ENCODE data around the gene HYDIN. TPM values are rescaled to one million over a fixed set of nuclear protein-coding genes. Genes with fewer than 3 reads are reported as not detected.
"Not testable (repeated sequence)": the region's sequence is repeated elsewhere in the genome, so short reads cannot be mapped to it uniquely, and the experiment has no call there.

Gene HYDIN
- total and polyA plus RNA-seq, 4 donors, result 0.14 to 3.0 (median 0.60) TPM

DNA sequence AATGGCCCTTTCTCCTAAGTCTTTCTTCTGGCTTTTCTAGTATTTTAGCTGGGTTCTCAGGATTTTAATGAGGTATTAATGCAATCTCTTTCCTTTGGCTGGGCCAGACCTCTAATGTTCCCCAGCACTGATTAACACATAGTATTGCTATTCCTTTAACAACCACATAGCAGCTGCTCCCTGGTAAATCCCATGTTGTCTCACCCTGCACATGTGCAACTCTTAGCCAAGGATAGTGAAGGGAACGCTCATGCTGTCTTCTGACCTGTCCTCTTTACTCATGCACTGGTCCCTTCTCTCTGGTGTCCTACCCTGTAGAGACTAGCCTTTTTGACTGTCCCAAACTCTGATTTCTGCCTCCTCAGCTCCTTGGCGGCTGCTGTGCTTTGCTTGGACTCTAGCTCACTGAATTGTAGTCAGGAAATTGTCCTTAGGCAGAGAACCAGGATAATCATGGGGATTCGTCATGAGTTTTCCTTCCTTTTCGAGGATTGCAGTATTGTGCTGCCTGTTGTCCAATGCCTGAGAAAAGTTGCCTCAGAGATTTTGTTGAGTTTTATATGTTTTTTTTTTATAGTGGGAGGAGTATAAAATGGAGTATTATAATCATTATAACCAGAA is 406.9 kb downstream of the HYDIN start:
- not testable (repeated sequence) for H3K9ac ChIP-seq (ENCODE audit: low read depth in 1 of 2, low read length in 2 of 2); DNase-seq (ENCODE audit: low spot score); H3K4me3 ChIP-seq (ENCODE audit: low read depth in 1 of 3, low read length in 3 of 3); H3K36me3 ChIP-seq (ENCODE audit: control insufficient read depth in 4 of 4, insufficient read depth in 3 of 4, low read depth in 1 of 4, low read length in 3 of 4); H3K27ac ChIP-seq (ENCODE audit: low read depth in 1 of 2, low read length in 2 of 2); H3K4me1 ChIP-seq (ENCODE audit: control insufficient read depth in 4 of 4, insufficient read depth in 4 of 4, low read length in 3 of 4); H3K9me3 ChIP-seq (ENCODE audit: control insufficient read depth in 4 of 4, low read length in 3 of 4); H3K27me3 ChIP-seq (ENCODE audit: control insufficient read depth in 4 of 4, insufficient read depth in 4 of 4, low read length in 3 of 4)
- 84% methylated on average over 2 of the region's 4 CpGs for WGBS

DNA sequence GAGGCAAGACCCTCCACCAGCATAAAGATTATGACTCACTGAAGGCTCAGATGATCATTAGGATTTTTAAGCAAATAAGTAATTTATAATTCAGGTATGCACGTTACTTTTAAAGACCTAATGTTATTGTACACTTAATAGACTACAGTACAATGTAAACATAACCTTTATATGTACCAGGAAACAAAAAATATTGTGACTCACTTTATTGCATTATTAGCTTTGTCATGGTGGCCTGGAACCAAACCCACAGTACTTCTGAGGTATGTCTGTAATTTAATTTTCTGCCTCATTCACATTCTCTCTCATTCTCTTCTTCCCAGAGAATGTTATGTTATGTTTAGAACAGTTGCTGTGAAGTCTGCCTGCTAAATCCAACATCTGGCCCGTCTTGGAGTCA is 407.8 kb downstream of the HYDIN start:
- not testable (repeated sequence) for H3K36me3 ChIP-seq (ENCODE audit: control insufficient read depth in 4 of 4, insufficient read depth in 3 of 4, low read depth in 1 of 4, low read length in 3 of 4); H3K9ac ChIP-seq (ENCODE audit: low read depth in 1 of 2, low read length in 2 of 2); H3K27me3 ChIP-seq (ENCODE audit: control insufficient read depth in 4 of 4, insufficient read depth in 4 of 4, low read length in 3 of 4); H3K4me1 ChIP-seq (ENCODE audit: control insufficient read depth in 4 of 4, insufficient read depth in 4 of 4, low read length in 3 of 4); DNase-seq (ENCODE audit: low spot score); H3K27ac ChIP-seq (ENCODE audit: low read depth in 1 of 2, low read length in 2 of 2); H3K9me3 ChIP-seq (ENCODE audit: control insufficient read depth in 4 of 4, low read length in 3 of 4); H3K4me3 ChIP-seq (ENCODE audit: low read depth in 1 of 3, low read length in 3 of 3)
- 36% methylated on average over 1 of the region's 2 CpGs for WGBS

DNA sequence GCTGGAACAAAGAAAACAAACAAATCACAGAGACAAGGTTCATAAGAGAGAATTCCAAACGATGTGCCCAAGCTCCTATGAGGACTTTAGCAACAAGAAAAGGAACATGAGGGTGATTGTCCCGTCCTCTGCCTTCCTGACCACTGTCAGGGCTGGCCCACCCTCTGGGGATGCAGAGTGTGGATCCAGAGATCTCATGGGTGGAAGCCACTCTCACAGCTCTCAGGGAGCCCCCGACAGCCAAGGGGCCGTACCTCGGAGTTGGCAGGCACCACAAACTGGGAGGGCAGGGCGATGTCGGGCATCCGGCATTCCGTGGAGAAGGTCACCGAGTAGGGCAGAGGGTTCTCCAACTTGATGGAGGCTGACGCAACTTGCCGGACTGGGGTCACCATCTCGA is 412.4 kb downstream of the HYDIN start:
- H3K9ac ChIP-seq (ENCODE audit: low read depth in 1 of 2, low read length in 2 of 2); H3K36me3 ChIP-seq (ENCODE audit: control insufficient read depth in 4 of 4, insufficient read depth in 3 of 4, low read depth in 1 of 4, low read length in 3 of 4); DNase-seq (ENCODE audit: low spot score); H3K4me1 ChIP-seq (ENCODE audit: control insufficient read depth in 4 of 4, insufficient read depth in 4 of 4, low read length in 3 of 4); H3K9me3 ChIP-seq (ENCODE audit: control insufficient read depth in 4 of 4, low read length in 3 of 4); H3K4me3 ChIP-seq (ENCODE audit: low read depth in 1 of 3, low read length in 3 of 3); H3K27me3 ChIP-seq (ENCODE audit: control insufficient read depth in 4 of 4, insufficient read depth in 4 of 4, low read length in 3 of 4); H3K27ac ChIP-seq (ENCODE audit: low read depth in 1 of 2, low read length in 2 of 2): not testable (repeated sequence)
- 87% methylated on average over 11 of the region's 13 CpGs for WGBS

DNA sequence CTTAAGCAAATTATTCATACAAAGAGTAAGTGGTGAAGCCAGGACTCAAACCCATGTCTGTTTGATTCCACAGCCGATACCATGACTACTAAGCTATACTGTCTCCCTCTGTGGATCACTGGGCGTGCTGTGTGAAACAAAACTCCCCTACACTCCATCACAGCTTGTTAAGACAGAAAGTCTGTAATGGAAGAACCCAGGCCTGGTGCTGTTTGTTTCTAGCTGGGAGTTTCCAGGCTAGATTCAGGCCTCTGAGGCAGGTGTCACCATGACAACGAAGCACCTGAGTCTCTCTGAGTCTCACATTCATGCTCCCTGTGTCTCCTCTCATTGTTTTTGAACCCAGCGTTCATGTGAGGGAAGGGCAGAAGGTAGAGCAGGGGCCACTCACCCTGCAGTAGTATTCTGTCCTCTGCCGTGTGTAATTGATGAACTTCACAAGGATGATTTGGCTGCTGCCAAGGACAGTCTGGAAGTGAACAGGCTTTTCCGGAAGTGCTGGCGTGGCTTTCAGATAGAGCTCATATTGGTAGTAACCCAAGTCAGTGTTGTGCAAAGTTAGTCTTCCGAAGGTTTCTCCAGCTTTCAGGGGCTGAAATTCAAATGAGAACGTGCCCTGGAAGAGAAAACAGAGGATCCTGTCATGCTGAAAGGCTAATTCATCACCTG is 421.0 kb downstream of the HYDIN start:
- WGBS, result 74% methylated on average over 9 of the region's 9 CpGs
- DNase-seq (ENCODE audit: low spot score), result no peak
- no peaks in the 10 kb centered on the region for H3K4me1 ChIP-seq (ENCODE audit: control insufficient read depth in 4 of 4, insufficient read depth in 4 of 4, low read length in 3 of 4)
- H3K36me3 ChIP-seq (ENCODE audit: control insufficient read depth in 4 of 4, insufficient read depth in 3 of 4, low read depth in 1 of 4, low read length in 3 of 4), result peaks cover 0 to 1% (median 0%) of the 10 kb centered on the region in 4 donors
- no peak overlapping the region for H3K9ac ChIP-seq (ENCODE audit: low read depth in 1 of 2, low read length in 2 of 2)
- no peak overlapping the region for H3K27ac ChIP-seq (ENCODE audit: low read depth in 1 of 2, low read length in 2 of 2)
- no peaks in the 10 kb centered on the region for H3K9me3 ChIP-seq (ENCODE audit: control insufficient read depth in 4 of 4, low read length in 3 of 4)
- H3K27me3 ChIP-seq (ENCODE audit: control insufficient read depth in 4 of 4, insufficient read depth in 4 of 4, low read length in 3 of 4), result no peaks in the 10 kb centered on the region
- H3K4me3 ChIP-seq (ENCODE audit: low read depth in 1 of 3, low read length in 3 of 3), result no peak overlapping the region
- TF ChIP-seq, protein P1, sequence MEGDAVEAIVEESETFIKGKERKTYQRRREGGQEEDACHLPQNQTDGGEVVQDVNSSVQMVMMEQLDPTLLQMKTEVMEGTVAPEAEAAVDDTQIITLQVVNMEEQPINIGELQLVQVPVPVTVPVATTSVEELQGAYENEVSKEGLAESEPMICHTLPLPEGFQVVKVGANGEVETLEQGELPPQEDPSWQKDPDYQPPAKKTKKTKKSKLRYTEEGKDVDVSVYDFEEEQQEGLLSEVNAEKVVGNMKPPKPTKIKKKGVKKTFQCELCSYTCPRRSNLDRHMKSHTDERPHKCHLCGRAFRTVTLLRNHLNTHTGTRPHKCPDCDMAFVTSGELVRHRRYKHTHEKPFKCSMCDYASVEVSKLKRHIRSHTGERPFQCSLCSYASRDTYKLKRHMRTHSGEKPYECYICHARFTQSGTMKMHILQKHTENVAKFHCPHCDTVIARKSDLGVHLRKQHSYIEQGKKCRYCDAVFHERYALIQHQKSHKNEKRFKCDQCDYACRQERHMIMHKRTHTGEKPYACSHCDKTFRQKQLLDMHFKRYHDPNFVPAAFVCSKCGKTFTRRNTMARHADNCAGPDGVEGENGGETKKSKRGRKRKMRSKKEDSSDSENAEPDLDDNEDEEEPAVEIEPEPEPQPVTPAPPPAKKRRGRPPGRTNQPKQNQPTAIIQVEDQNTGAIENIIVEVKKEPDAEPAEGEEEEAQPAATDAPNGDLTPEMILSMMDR (IDR thresholded peaks at IDR 0.05; ENCODE audit: low read depth, low read length, missing input control), result no peak
- TF ChIP-seq RXRA (IDR thresholded peaks at IDR 0.05), result no peak
- TF ChIP-seq, protein P2, sequence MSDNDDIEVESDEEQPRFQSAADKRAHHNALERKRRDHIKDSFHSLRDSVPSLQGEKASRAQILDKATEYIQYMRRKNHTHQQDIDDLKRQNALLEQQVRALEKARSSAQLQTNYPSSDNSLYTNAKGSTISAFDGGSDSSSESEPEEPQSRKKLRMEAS (IDR thresholded peaks at IDR 0.05), result no peak

DNA sequence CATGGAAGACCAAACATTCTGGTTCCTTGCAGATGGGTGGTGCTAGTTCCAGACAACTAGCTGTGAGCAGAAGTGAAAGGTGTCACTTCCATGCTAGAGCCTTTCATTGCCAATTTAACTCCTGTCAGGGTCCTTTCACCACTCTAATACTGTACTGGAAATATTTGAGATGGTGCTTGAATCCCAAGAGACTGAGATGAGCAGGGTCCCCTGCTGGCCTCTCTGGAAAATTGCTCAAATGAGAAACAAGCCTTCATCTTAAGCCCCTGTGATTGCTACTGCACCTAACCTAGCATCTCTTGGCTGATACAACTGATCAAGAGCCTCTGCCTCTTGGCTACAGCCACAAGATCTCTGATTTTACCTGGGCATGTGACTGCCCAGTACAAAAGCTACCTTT is 422.2 kb downstream of the HYDIN start:
- Histone ChIP-seq H3K4me3 (ENCODE audit: low read depth in 1 of 3, low read length in 3 of 3) (no peak overlapping the region), H3K36me3 (ENCODE audit: control insufficient read depth in 4 of 4, insufficient read depth in 3 of 4, low read depth in 1 of 4, low read length in 3 of 4) (peaks cover 0 to 1% (median 0%) of the 10 kb centered on the region in 4 donors), H3K27me3 (ENCODE audit: control insufficient read depth in 4 of 4, insufficient read depth in 4 of 4, low read length in 3 of 4) (no peaks in the 10 kb centered on the region), H3K4me1 (ENCODE audit: control insufficient read depth in 4 of 4, insufficient read depth in 4 of 4, low read length in 3 of 4) (no peaks in the 10 kb centered on the region), H3K9ac (ENCODE audit: low read depth in 1 of 2, low read length in 2 of 2) (no peak overlapping the region), H3K27ac (ENCODE audit: low read depth in 1 of 2, low read length in 2 of 2) (no peak overlapping the region), H3K9me3 (ENCODE audit: control insufficient read depth in 4 of 4, low read length in 3 of 4) (peaks cover 0 to 7% (median 2%) of the 10 kb centered on the region in 4 donors)
- no peak for DNase-seq (ENCODE audit: low spot score)
- no peak for TF ChIP-seq HNF4G (IDR thresholded peaks at IDR 0.05)
- TF ChIP-seq, protein P3, sequence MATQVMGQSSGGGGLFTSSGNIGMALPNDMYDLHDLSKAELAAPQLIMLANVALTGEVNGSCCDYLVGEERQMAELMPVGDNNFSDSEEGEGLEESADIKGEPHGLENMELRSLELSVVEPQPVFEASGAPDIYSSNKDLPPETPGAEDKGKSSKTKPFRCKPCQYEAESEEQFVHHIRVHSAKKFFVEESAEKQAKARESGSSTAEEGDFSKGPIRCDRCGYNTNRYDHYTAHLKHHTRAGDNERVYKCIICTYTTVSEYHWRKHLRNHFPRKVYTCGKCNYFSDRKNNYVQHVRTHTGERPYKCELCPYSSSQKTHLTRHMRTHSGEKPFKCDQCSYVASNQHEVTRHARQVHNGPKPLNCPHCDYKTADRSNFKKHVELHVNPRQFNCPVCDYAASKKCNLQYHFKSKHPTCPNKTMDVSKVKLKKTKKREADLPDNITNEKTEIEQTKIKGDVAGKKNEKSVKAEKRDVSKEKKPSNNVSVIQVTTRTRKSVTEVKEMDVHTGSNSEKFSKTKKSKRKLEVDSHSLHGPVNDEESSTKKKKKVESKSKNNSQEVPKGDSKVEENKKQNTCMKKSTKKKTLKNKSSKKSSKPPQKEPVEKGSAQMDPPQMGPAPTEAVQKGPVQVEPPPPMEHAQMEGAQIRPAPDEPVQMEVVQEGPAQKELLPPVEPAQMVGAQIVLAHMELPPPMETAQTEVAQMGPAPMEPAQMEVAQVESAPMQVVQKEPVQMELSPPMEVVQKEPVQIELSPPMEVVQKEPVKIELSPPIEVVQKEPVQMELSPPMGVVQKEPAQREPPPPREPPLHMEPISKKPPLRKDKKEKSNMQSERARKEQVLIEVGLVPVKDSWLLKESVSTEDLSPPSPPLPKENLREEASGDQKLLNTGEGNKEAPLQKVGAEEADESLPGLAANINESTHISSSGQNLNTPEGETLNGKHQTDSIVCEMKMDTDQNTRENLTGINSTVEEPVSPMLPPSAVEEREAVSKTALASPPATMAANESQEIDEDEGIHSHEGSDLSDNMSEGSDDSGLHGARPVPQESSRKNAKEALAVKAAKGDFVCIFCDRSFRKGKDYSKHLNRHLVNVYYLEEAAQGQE (IDR thresholded peaks at IDR 0.05), result no peak
- TF ChIP-seq, protein P2 (IDR thresholded peaks at IDR 0.05), result no peak
- no peak for TF ChIP-seq FOXA2 (IDR thresholded peaks at IDR 0.05)
- TF ChIP-seq SP1 (IDR thresholded peaks at IDR 0.05), result no peak
- no peak for TF ChIP-seq YY1 (IDR thresholded peaks at IDR 0.05)

All from liver (tissue), 9 donors.